ENCODE measurements around the gene KCTD7.
"Not testable (repeated sequence)": the region's sequence is repeated elsewhere in the genome, so short reads cannot be mapped to it uniquely, and the experiment has no call there.

KCTD7 gene

DNA sequence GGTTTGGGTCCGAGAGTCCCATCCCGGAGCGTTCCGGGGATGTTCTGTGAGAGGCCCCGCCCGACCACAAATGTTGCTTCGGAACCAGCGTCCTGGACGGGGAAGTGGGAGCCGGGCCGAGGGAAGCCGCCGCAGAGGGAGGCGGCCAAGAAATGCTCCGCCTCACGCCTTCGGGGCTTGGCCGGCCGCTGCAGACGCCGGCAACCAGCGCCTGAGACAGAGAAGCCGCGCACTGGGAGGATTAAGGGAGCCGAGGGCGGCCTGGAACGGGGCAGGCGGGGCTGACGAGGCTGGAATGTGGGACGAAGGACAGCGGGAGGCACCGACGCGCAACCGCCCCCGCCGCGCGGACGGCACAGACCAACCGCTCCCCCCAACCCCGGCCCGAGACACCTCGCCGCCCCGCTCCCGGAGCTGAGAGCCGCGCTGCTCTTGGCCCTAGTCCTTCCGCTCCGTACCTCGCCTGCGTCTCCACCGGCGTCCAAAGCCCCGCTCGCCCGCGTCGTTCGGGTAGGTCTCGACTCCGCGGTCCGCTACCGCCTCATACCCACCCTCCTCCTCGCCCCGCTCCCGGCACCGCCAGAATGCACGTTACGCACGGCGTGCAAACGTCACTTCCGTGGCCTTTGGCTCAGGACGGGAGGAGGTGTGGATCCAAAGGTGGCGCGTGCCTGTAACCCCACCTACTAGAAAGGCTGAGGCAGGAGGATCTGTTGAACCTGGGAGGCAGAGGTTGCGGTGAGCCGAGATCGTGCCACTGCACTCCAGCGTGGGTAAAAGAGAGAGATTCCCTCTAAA, 36.7 kb upstream of the KCTD7 start:
- CTCF ChIA-PET, result interaction anchor here (0.6 to 1.0 kb wide), 3 partner anchors 29 to 272 kb away, joined by 4 read pairs; no protein-coding TSS in a partner anchor
- POLR2A ChIA-PET (ENCODE audit: low non-redundant PET), result no interaction called here
- peak; percentile 95 for DNase-seq (ENCODE audit: low spot score)
- no peak for TF ChIP-seq CTCF (conservative IDR thresholded peaks at IDR 0.05; ENCODE audit: low read depth)
- H3K27ac ChIP-seq, result peak overlapping the region; percentile 90

GRCh38 chr7:66592597-66593146, 36.0 kb upstream of the KCTD7 start:
- POLR2A ChIA-PET (ENCODE audit: low non-redundant PET); DNase-seq (ENCODE audit: low spot score): not testable (repeated sequence)
- CTCF ChIA-PET, result interaction anchor here (0.6 kb wide), 1 partner anchor 224 kb away, joined by 4 read pairs; no protein-coding TSS in a partner anchor
- H3K27ac ChIP-seq, result peak overlapping the region; percentile 90

DNA sequence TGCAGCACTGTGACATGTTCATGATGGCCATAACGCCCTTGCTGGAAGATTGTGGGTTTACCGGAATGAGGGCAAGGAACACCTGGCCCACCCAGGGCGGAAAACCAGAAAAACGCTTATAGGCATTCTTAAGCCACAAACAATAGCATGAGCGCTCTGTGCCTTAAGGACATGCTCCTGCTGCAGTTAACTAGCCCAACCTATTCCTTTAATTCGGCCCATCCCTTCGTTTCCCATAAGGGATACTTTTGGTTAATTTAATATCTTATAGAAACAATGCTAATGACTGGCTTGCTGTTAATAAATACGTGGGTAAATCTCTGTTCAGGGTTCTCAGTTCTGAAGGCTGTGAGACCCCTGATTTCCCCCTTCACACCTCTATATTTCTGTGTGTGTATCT, 34.6 kb upstream of the KCTD7 start:
- POLR2A ChIA-PET (ENCODE audit: low non-redundant PET); H3K27ac ChIP-seq; CTCF ChIA-PET: not testable (repeated sequence)

GRCh38 chr7:66597461-66597860, 31.2 kb upstream of the KCTD7 start:
- H3K27ac ChIP-seq, result no peak overlapping the region
- ChIA-PET POLR2A (ENCODE audit: low non-redundant PET) (no interaction called here), CTCF (no interaction called here)
- TF ChIP-seq CTCF (conservative IDR thresholded peaks at IDR 0.05; ENCODE audit: low read depth), result no peak
- DNase-seq (ENCODE audit: low spot score), result no peak

More for the DNA sequence above, 34.6 kb upstream of the KCTD7 start:
- not testable (repeated sequence) for DNase-seq (ENCODE audit: low spot score)

DNA sequence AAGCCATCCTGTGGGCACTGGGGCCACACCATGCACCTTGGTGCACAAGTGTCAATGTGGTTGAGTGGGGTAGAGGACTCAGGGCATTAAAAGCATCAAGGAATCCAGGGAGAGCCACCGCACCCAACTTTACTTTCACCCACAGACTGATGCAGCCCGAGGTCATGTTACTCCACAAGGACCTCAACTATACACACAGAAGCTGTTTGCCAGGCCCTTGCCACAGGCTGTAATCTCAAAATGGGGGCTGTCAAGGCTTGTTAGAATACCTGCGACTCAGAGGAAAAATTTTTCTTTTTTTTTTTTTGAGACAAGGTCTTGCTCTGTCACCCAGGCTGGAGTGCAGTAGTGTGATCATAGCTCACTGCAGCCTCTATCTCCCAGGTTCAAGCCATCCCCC, 26.5 kb upstream of the KCTD7 start:
- POLR2A ChIA-PET (ENCODE audit: low non-redundant PET), result interaction anchor here (0.6 kb wide), 1 partner anchor 262 kb away, joined by 3 read pairs; no protein-coding TSS in a partner anchor
- TF ChIP-seq CTCF (conservative IDR thresholded peaks at IDR 0.05; ENCODE audit: low read depth), result no peak
- CTCF ChIA-PET, result no interaction called here
- no peak for DNase-seq (ENCODE audit: low spot score)
- H3K27ac ChIP-seq, result no peak overlapping the region

GRCh38 chr7:66604198-66604597, 24.5 kb upstream of the KCTD7 start:
- CTCF ChIA-PET, result no interaction called here
- no peak for TF ChIP-seq CTCF (conservative IDR thresholded peaks at IDR 0.05; ENCODE audit: low read depth)
- POLR2A ChIA-PET (ENCODE audit: low non-redundant PET), result no interaction called here
- no peak for DNase-seq (ENCODE audit: low spot score)
- H3K27ac ChIP-seq, result no peak overlapping the region

GRCh38 chr7:66606540-66607291, 22.0 kb upstream of the KCTD7 start:
- H3K27ac ChIP-seq; POLR2A ChIA-PET (ENCODE audit: low non-redundant PET); DNase-seq (ENCODE audit: low spot score); CTCF ChIA-PET: not testable (repeated sequence)

DNA sequence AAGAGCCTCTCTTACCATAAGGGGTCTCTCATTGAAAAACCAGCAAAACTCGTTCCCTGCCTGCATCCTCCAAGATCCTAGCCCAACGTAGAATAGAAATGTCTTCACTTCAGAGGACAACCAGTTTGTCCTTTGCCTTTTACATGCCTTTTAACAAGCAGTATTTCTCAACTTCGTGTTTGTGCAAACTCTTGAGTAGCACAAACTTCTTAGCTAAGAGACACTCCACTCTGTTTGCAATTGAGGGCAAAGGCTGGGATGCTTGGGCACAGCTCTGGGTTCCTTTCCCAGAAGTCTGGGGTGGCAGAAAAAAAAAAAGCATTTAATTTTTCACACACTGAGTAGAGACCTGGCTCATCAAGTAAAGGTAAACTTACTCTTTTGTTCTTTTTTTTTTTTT, 19.5 kb upstream of the KCTD7 start:
- DNase-seq (ENCODE audit: low spot score), result no peak
- POLR2A ChIA-PET (ENCODE audit: low non-redundant PET), result no interaction called here
- CTCF ChIA-PET, result no interaction called here
- no peak overlapping the region for H3K27ac ChIP-seq
- TF ChIP-seq CTCF (conservative IDR thresholded peaks at IDR 0.05; ENCODE audit: low read depth), result no peak

DNA sequence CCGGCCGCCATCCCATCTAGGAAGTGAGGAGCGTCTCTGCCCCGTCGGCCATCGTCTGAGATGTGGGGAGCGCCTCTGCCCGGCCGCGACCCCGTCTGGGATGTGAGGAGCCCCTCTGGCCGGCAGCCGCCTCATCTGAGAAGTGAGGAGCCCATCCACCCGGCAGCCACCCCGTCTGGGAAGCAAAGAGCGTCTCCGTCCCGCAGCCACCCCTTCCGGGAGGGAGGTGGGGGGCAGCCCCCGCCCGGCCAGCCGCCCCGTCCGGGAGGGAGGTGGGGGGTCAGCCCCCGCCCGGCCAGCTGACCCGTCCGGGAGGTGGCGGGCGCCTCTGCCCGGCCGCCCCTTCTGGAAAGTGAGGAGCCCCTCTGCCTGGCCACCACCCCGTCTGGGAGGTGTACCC, 14.1 kb upstream of the KCTD7 start:
- POLR2A ChIA-PET (ENCODE audit: low non-redundant PET); CTCF ChIA-PET; H3K27ac ChIP-seq: not testable (repeated sequence)

More for the DNA sequence above, 14.1 kb upstream of the KCTD7 start:
- not testable (repeated sequence) for DNase-seq (ENCODE audit: low spot score)

All from RWPE1 (cell line).